Measurements from ENCODE around the gene NCDN.

DNA sequence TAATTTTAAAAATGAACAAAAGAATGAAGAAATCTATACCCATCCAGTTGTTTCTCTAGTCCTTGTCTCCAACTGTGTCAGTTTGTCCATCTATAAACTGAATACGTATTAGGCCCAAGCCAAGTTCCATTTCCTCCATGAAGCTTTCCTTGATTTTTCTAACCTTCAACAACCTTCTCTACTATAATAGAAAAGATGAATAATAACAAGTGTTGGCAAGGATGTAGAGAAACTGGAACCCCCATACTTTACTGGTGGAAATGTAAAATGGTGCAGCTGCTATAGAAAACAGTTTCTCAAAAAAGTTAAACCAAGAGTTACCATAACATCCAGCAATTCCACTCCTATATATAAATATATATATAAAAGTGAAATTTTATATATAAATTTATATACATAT, 11.0 kb upstream of the NCDN start:
- TF ChIP-seq CTCF (IDR thresholded peaks at IDR 0.05; ENCODE audit: poor library complexity) (no peak), EZH2phosphoT487 (IDR thresholded peaks at IDR 0.05; ENCODE audit: low read depth, severe bottlenecking, unreplicated experiment) (no peak)
